Spleen (tissue), 7 donors: ENCODE results near the gene WDR43.

ENCODE experiments used
- CTCF ChIP-seq, 11 experiments: fragments of 200-600 bp in 7 of 11; fragments of 450-650 bp in 4 of 11; sonication (generic) in 4 of 11; IDR thresholded peaks in 8 of 11; conservative IDR thresholded peaks in 3 of 11; 1 replicate in 7 of 11; 2 replicates in 4 of 11; pipeline versions ENCODE4 v1.4.0 to v1.8.0; 2016 to 2021; ENCODE audit warnings: antibody characterized with exemption in 11 of 11, inconsistent platforms in 4 of 11, mild to moderate bottlenecking in 1 of 11
- POLR2A ChIP-seq, 3 donors: fragments of 450-650 bp; IDR thresholded peaks; one replicate each; pipeline ENCODE4 v1.5.1; 2017; ENCODE audit warnings: antibody characterized with exemption in 3 of 3, mild to moderate bottlenecking in 1 of 3
- POLR2AphosphoS5 ChIP-seq, 3 donors: sonication (generic); formaldehyde crosslinking; IDR thresholded peaks; one replicate each; pipeline ENCODE4 v1.5.1; 2017; ENCODE audit warnings: antibody characterized with exemption in 3 of 3
- donor health status: DM: no; HTN: no; CAD: no; lungs with moderate emphysema.
- donor health status: DM: no; HTN: no; CAD: no.
- donor health status: DM: no; HTN: no; CAD: no.

GRCh38 chr2:28934769-28935168 lies 40.3 kb downstream of the WDR43 start:
- TF ChIP-seq POLR2A (IDR thresholded peaks at IDR 0.05) (no peak), CTCF (IDR thresholded peaks at IDR 0.05 in 8 of 11, conservative IDR thresholded peaks at IDR 0.05 in 3 of 11) (no peak), POLR2AphosphoS5 (IDR thresholded peaks at IDR 0.05) (no peak)
